WTC11 (cell line): ENCODE data around the gene PDZD7. TPM values are rescaled to one million over a fixed set of nuclear protein-coding genes. Genes with fewer than 3 reads are reported as not detected.
A peak's percentile ranks its signal among the peaks of the same experiment; 100 is the strongest.

Source experiments
- AFF4 ChIP-seq: sonication (generic); formaldehyde crosslinking; IDR thresholded peaks from 2 replicates; pipeline ENCODE4 v1.8.1; 2023; ENCODE audit warnings: mild to moderate bottlenecking, missing genetic modification reagents, borderline replicate concordance
- CBFB ChIP-seq: sonication (generic); formaldehyde crosslinking; IDR thresholded peaks from 2 replicates; pipeline ENCODE4 v1.8.1; 2022; ENCODE audit warnings: mild to moderate bottlenecking, low read depth, missing genetic modification reagents
- CDX4 ChIP-seq: fragments of 250-450 bp; sonication (Bioruptor Pico); IDR thresholded peaks from 2 replicates; pipeline ENCODE4 v1.9.0; 2021; ENCODE audit warnings: moderate library complexity, mild to moderate bottlenecking, inconsistent platforms, borderline replicate concordance
- CREM ChIP-seq: sonication (generic); formaldehyde crosslinking; IDR thresholded peaks from 2 replicates; pipeline ENCODE4 v1.8.1; 2022; ENCODE audit warnings: mild to moderate bottlenecking, missing genetic modification reagents, moderate library complexity
- E2F4 ChIP-seq: sonication (generic); formaldehyde crosslinking; IDR thresholded peaks from 2 replicates; pipeline ENCODE4 v1.8.1; 2022; ENCODE audit warnings: low read depth, mild to moderate bottlenecking, moderate library complexity, missing genetic modification reagents, borderline replicate concordance
- E2F5 ChIP-seq: sonication (generic); formaldehyde crosslinking; IDR thresholded peaks from 2 replicates; pipeline ENCODE4 v1.8.1; 2022; ENCODE audit warnings: mild to moderate bottlenecking, moderate library complexity, missing genetic modification reagents
- FOXK1 ChIP-seq: sonication (generic); formaldehyde crosslinking; IDR thresholded peaks from 2 replicates; pipeline ENCODE4 v1.8.0; 2022; ENCODE audit warnings: mild to moderate bottlenecking, moderate library complexity, missing genetic modification reagents
- GABPB1 ChIP-seq: sonication (generic); formaldehyde crosslinking; IDR thresholded peaks from 2 replicates; pipeline ENCODE4 v1.8.1; 2023; ENCODE audit warnings: mild to moderate bottlenecking, missing genetic modification reagents
- IRF2 ChIP-seq: sonication (generic); formaldehyde crosslinking; IDR thresholded peaks from 2 replicates; pipeline ENCODE4 v1.8.0; 2022; ENCODE audit warnings: low read depth, missing genetic modification reagents, borderline replicate concordance
- MAX ChIP-seq: sonication (generic); formaldehyde crosslinking; IDR thresholded peaks from 2 replicates; pipeline ENCODE4 v1.8.0; 2022; ENCODE audit warnings: mild to moderate bottlenecking, missing genetic modification reagents
- MLX ChIP-seq: sonication (generic); formaldehyde crosslinking; IDR thresholded peaks from 2 replicates; pipeline ENCODE4 v1.8.1; 2023; ENCODE audit warnings: mild to moderate bottlenecking, missing genetic modification reagents, moderate library complexity
- MXD4 ChIP-seq: fragments of 250-450 bp; sonication (Bioruptor Pico); IDR thresholded peaks from 2 replicates; pipeline ENCODE4 v1.8.0; 2021; ENCODE audit warnings: mild to moderate bottlenecking, moderate library complexity, borderline replicate concordance
- NFATC4 ChIP-seq: fragments of 250-450 bp; sonication (Bioruptor Pico); IDR thresholded peaks from 2 replicates; pipeline ENCODE4 v1.9.0; 2021; ENCODE audit warnings: mild to moderate bottlenecking
- NFE2L1 ChIP-seq: sonication (generic); formaldehyde crosslinking; IDR thresholded peaks from 2 replicates; pipeline ENCODE4 v1.8.1; 2023; ENCODE audit warnings: missing genetic modification reagents
- NR2C2 ChIP-seq: sonication (generic); formaldehyde crosslinking; IDR thresholded peaks from 2 replicates; pipeline ENCODE4 v1.8.0; 2022; ENCODE audit warnings: mild to moderate bottlenecking, missing genetic modification reagents
- NR3C1 ChIP-seq: sonication (generic); formaldehyde crosslinking; conservative IDR thresholded peaks from 2 replicates; pipeline ENCODE4 v1.8.1; 2023; ENCODE audit warnings: low read depth, mild to moderate bottlenecking, missing genetic modification reagents
- SMAD3 ChIP-seq: sonication (generic); formaldehyde crosslinking; IDR thresholded peaks from 2 replicates; pipeline ENCODE4 v1.8.0; 2022; ENCODE audit warnings: missing genetic modification reagents, mild to moderate bottlenecking, borderline replicate concordance
- TP53 ChIP-seq: sonication (generic); formaldehyde crosslinking; IDR thresholded peaks from 2 replicates; pipeline ENCODE4 v1.8.1; 2023; ENCODE audit warnings: mild to moderate bottlenecking, missing genetic modification reagents
- USF1 ChIP-seq: sonication (generic); formaldehyde crosslinking; IDR thresholded peaks from 2 replicates; pipeline ENCODE4 v1.8.0; 2022; ENCODE audit warnings: mild to moderate bottlenecking, missing genetic modification reagents
- USF2 ChIP-seq: sonication (generic); formaldehyde crosslinking; IDR thresholded peaks from 2 replicates; pipeline ENCODE4 v1.8.1; 2023; ENCODE audit warnings: mild to moderate bottlenecking, missing genetic modification reagents, moderate library complexity
- ZBTB21 ChIP-seq: sonication (generic); formaldehyde crosslinking; IDR thresholded peaks from 2 replicates; pipeline ENCODE4 v1.8.1; 2023; ENCODE audit warnings: mild to moderate bottlenecking, missing genetic modification reagents, borderline replicate concordance
- ZNF121 ChIP-seq: sonication (generic); formaldehyde crosslinking; IDR thresholded peaks from 2 replicates; pipeline ENCODE4 v1.8.0; 2023; ENCODE audit warnings: missing genetic modification reagents
- ZNF138 ChIP-seq: sonication (generic); formaldehyde crosslinking; conservative IDR thresholded peaks from 2 replicates; pipeline ENCODE4 v1.8.1; 2022; ENCODE audit warnings: mild to moderate bottlenecking, moderate library complexity, missing genetic modification reagents
- ZNF232 ChIP-seq: sonication (generic); formaldehyde crosslinking; IDR thresholded peaks from 2 replicates; pipeline ENCODE4 v1.8.0; 2022; ENCODE audit warnings: mild to moderate bottlenecking, missing genetic modification reagents
- ZNF281 ChIP-seq: sonication (generic); formaldehyde crosslinking; IDR thresholded peaks from 2 replicates; pipeline ENCODE4 v1.8.0; 2023; ENCODE audit warnings: mild to moderate bottlenecking, missing genetic modification reagents
- ZNF317 ChIP-seq: sonication (generic); formaldehyde crosslinking; IDR thresholded peaks from 2 replicates; pipeline ENCODE4 v1.8.1; 2023; ENCODE audit warnings: low read depth, mild to moderate bottlenecking, moderate library complexity, missing genetic modification reagents, borderline replicate concordance
- total RNA-seq: library from RNA; stranded (reverse); gene quantifications from 3 replicates; pipeline ENCODE4 v1.2.3, GENCODE V29; 2021

Gene PDZD7
- total RNA-seq, 1 experiment from 2014 or later = 2.6 TPM

GRCh38 chr10:100997360-100998182 lies 33.4 kb downstream of the PDZD7 start (continued):
- TF ChIP-seq MAX (CRISPR knock-in tag) = peak; percentile 44; the same call in 1 of the 2 replicates
- TF ChIP-seq USF1 = peak; percentile 90
- no peak; the same call in 1 of the 2 replicates for TF ChIP-seq GABPB1 (CRISPR knock-in tag)
- no peak for TF ChIP-seq NR3C1
- TF ChIP-seq NFATC4 = no peak
- TF ChIP-seq ZNF138 = 0 out of 2 replicates have a peak, but pooled peaks have one; percentile 8
- TF ChIP-seq ZNF281 (CRISPR knock-in tag) = peak; percentile 25; the same call in 1 of the 2 replicates
- no peak for TF ChIP-seq IRF2 (CRISPR knock-in tag)
- no peak for TF ChIP-seq ZBTB21
- 0 out of 2 replicates have a peak, but pooled peaks have one; percentile 42 for TF ChIP-seq NR2C2
- no peak for TF ChIP-seq CDX4
- TF ChIP-seq MXD4 (CRISPR knock-in tag) = no peak
- TF ChIP-seq E2F4 (CRISPR knock-in tag) = peak; percentile 42; the same call in 1 of the 2 replicates
- TF ChIP-seq CREM (CRISPR knock-in tag) = no peak
- 0 out of 2 replicates have a peak, but pooled peaks have one; percentile 47 for TF ChIP-seq ZNF232 (CRISPR knock-in tag)
- TF ChIP-seq E2F5 (CRISPR knock-in tag) = peak; percentile 69; the same call in 1 of the 2 replicates
- no peak for TF ChIP-seq MLX
- no peak for TF ChIP-seq SMAD3 (CRISPR knock-in tag)
- TF ChIP-seq AFF4 (CRISPR knock-in tag) = 0 out of 2 replicates have a peak, but pooled peaks have one; percentile 25
- TF ChIP-seq ZNF317 = 0 out of 2 replicates have a peak, but pooled peaks have one; percentile 11
- TF ChIP-seq ZNF121 (CRISPR knock-in tag) = peak; percentile 91
- TF ChIP-seq FOXK1 (CRISPR knock-in tag) = peak; percentile 97
- TF ChIP-seq TP53 = peak; percentile 6; the same call in 1 of the 2 replicates
- peak; percentile 22 for TF ChIP-seq CBFB (CRISPR knock-in tag)
- peak; percentile 92 for TF ChIP-seq USF2 (CRISPR knock-in tag)
- TF ChIP-seq NFE2L1 (CRISPR knock-in tag) = no peak
